Ecto neural progenitor cell (in vitro differentiated cells): ENCODE results near the gene USH2A.
"Not testable (repeated sequence)": the region's sequence is repeated elsewhere in the genome, so short reads cannot be mapped to it uniquely, and the experiment has no call there.

ENCODE experiments used
- DNase-seq: peaks from one replicate; pipeline ENCODE4 v3.0.0-alpha.2; 2018; ENCODE audit warnings: low spot score

USH2A gene

DNA sequence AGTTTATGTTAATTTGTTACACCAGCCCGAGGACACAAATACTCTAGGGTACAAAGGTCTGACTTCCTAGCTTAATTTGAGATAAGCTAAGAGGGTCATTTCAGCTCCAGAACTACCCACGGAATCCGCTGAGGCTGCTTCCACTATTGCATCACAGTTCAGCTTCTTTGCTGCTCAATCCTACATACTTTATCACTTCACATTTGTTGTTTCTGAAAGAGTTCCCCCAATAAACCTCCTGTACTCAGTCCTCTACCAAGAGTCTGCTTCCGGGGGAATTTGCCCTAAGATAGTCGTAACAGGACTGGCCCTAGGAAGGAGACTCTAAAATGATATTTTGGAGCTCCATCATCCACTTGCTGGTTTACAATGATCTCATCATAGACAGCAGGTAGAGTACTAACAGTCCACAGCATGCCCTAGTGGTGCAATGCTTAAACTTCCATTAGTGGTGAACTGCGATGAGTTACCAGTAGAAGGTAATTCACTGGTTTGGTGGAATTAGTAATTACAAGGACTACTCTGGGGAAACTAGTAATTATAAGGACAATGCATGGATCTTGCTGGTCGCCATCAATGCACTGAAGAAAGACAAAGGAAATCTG, 229.3 kb downstream of the USH2A start:
- no peak for DNase-seq

DNA sequence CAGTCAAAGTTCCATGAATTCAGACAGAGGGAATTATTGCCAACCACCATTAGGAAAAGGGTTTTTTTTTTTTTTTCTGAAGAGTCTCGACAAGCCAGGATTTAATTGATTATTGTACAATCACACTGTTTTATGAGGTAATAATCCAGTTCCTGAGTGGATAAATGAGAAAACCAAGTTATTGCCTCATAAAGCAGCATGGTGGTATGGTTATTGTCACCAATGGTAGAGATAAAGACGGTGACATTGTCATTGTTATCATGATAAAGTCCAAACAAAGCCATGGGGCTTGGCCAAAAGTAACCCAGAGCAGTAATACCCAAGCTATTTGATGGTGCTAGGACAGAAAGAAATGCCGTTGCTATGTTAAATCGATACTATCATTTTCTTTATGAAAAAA, 232.8 kb downstream of the USH2A start:
- DNase-seq, result no peak

DNA sequence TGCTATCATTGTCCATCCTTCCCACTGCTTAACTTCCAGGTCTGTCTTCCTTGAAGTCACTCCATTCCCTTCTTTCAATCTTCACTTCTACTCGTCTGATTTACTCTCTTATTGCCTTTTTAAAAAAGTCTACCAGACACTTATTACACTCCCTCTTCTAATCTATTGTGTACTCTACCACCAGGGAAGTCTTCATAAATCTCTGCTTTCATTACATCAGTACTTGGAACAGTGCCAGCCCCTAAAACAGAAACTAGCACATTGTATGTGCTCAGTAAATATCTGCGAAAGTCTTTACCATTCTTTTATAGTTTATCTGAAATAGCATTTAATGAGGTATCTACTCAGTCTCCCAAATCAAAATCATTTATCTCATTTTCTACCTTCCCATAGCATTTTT, 236.4 kb downstream of the USH2A start:
- DNase-seq, result no peak

DNA sequence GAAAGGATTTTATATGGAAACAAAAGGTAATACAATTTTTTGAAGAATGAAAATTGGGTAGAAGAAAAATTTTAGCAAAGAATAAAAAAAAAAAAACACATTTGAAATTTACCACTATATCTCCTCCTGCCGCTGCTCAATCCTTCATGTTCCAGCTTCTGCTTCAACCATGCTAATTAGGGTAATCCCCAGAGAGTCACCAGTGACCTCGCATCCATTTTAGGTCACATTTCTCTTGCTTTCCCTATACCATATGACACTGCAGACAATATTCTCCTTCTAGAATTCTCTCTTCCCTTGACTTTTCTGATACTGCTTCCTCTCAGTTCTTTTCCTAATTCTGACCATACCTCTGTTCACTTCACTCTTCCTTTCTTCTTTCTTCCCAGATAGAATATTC, 237.1 kb downstream of the USH2A start:
- DNase-seq, result no peak

DNA sequence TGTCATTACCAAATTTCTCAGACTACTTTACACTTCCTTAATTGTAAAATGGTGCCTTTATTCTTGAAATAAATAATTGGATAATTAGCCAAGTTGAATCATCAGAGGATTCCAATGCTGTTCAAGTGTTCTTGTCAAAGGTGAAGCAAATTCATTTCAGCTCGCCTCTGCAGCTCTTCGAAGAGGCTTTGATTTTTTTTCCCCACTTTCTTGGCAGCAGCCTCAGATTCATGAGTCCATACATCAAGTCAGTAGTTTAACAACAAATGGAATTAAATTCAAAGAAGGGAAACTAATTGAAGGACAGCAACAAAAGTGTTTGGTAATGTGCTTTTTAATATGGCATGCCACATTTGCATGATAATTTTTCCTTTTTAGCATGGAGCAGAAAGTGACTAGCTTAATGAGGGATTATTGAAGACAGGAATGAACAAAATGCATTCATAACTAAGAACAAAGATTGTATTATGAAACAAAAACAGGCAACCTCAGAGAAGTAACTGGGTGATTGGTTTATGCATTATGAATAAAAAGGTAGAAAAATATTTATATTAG, 239.0 kb downstream of the USH2A start:
- DNase-seq, result no peak

DNA sequence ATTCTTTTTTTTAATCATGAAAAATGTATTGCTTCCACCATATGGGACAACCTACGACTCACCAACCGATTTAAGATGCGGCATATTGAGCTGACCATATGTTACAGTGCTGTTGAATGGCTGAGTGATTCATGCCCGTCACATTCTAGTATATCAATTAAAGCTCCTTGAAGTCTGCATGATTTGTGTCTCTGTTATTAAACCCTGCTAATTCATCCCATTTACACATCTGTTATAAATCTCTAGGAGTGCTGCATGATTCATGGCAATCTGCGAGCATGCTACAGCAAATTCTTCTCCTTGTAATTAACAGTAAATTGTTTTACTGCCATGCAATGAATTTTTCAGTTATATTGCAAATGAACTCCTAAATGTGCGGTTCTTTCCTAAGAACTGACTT, 239.8 kb downstream of the USH2A start:
- no peak for DNase-seq

DNA sequence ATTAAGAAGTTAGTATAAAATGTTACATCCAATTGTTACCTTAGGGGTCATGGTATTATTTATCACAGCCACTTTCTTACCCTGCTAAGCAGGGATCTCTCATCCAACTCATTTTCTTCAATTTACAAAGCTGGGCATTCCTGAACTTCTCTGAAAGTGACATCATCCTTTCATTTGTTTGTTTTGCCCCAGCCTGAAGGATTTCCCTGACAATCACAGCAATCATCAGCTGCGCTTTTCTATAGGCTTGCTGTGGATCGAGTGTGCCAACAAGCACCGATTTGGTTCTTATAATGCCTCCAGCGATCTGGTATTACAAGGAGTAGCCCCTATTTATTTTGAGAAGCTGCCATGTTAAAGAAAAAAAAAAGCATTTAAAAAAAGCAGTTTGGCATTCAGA, 240.2 kb downstream of the USH2A start:
- DNase-seq, result no peak

DNA sequence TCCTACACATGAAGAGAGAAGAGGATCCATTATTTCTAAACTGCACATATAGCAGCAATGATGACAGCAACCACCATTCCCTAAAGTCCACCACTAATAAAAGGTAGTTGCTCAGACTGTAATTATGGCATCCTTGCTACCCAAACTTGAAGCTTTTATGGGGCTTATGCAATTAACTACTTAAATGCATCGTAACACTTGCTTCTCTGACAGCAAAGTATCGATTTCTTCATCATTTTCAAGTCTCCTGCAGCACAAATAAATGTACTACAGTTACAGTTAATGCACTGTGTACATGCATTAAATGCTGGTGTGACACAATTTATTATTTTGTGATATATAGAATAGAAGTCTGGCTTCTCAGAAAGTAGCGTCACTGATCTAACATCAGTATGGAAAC, 241.7 kb downstream of the USH2A start:
- DNase-seq, result no peak

DNA sequence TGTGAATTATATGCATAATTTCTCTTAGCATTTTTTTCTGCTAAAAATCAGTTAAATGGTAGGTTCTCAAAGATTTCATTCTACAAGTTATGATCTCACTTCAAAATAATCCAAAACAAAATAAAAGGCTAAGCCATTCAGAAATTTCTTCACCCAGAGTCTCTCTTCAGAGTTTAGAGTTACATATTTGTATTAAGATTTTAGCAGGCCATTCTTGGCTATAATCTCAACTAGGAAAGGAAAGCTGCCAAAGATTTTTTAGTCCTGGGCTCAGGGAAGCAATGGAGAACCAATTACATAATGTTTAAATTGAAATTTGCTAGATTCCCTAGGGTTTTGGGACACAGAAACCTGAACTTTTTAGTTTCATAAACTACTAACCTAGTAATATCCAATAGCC, 245.0 kb downstream of the USH2A start:
- DNase-seq, result no peak

DNA sequence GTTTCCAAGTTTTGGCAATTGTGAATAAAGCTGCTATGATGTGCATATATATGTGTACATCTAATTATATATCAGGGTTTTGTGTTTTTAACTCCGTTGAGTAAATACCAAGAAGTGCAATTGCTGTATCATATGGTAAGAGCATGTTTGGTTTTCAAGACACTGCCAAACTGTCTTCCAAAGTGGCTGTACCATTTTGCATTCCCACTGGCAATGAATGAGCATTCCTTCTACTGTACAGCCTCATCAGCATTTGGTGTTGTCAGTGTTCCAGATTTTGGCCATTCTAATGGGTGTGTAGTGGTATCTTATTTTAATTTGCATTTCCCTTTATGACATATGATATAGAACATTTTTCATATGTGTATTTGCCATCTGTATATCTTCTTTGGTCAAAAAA, 246.3 kb downstream of the USH2A start:
- no peak for DNase-seq

DNA sequence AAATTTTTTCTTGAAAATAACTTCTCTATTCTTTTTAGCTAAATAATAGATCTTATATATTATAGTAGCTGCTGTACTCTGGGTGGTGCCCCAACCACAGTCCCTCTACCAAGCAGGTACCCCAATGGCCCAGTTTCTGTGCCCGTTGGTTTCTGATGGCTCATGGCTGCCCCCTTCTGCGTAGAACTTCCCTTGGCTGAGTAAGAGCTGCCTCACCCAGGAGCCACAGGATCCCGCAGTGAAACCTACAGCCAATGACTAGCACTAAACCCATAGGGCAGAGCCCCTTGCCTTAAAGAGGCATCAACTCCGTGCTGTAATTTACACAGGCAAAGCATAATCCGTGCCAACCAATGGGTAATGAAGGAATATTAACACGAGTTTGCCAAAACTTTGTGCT, 247.5 kb downstream of the USH2A start:
- no peak for DNase-seq

DNA sequence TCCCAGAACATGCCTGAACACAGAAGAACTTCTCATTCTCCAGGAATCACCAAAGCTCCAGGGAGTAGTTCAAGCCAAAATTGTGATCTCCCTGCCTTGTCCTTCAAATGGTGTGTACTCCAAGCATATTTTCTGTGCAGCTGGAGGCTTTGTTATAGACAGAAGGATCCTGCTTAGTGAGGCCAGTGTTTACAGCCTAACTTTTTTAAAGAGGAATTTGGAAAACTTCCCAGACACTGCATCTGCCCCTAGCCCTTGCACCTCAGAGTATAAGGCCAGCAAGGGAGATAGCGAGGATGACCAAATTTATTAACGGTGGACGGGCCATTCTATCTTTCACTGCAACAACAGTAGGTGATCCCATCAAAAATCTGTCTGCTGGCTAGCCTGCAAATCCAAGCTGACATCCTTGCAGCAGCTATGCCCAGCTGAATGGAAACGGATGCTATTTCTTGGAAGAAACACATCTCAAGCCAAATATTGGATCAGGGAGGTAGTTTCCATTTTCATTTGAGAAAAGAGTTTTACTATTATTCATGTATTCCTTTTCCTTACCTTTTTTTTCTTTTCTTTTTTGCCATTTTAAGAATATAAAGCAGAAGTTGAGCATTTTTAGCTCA, 249.8 kb downstream of the USH2A start:
- DNase-seq, result no peak

DNA sequence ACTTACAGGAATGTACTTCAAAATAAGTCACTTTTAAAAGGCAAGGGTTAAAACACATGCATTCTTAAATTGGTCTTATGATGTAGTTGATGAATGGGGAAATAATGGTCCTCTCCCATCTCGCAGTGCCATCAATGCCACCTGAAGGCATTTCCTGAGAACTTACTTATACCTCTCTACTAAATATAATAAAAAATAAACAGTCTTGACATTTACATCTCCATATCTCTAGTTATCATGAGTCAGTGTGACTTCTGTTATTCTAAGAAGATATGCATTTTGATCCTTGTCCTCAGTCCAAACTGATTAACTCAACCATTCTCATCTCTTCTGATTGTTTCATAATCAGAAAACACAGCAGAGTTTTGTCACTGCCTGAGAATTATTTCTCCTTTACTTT, 253.9 kb downstream of the USH2A start:
- no peak for DNase-seq

DNA sequence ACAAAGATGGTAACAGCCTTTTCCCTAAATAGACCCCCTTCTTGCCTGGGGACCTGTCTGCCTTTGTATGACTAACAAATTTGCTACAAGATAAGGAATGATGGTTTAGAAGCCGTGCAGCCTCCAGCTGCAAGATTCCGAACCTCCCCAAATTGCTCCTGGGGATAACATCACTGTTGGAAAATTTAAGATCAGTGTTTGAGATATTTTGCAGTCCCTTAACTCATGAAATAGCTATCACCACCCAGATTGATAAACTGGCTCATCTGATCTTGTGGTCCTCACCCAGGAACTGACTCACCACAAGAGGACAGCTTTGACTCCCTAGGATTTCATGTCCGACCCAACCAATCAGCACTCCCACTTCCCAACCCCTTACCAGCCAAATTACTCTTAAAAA, 254.7 kb downstream of the USH2A start:
- no peak for DNase-seq

DNA sequence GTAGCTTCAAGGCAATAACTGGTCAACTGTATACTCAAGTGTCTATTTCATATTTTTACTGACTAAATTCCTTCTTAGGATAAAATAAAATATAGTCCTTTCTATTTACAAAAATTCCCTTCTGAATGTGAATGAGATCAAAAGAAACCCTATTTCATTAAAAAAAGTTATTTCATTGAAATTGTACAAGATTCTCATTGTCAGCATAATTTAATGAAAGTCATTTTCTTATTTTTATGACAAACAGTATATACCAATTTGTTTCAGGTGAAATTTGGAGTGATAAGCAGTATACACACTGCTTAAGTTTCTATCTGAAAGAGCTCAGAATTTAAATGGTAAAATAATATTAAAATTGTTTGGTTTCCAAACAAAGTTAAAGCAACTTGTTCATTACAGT, 269.2 kb downstream of the USH2A start:
- no peak for DNase-seq

DNA sequence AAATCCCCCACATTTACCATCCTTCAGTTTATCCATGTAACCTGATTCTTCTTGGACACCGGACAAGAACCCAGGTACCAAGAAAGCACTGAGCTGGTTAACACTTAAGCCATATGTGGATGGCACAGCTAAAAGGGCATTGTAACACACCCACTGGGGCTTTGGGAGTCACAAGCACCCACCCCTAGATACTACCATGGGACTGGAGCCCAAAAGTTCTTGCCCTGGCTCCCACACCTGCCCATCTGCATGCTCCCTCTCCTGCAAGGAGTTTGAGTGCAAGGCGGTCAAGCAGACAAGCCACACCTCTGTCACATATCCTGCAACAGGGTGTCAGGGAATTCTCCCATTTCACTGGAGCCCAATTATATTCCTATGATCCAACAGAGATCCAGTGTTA, 270.1 kb downstream of the USH2A start:
- no peak for DNase-seq

DNA sequence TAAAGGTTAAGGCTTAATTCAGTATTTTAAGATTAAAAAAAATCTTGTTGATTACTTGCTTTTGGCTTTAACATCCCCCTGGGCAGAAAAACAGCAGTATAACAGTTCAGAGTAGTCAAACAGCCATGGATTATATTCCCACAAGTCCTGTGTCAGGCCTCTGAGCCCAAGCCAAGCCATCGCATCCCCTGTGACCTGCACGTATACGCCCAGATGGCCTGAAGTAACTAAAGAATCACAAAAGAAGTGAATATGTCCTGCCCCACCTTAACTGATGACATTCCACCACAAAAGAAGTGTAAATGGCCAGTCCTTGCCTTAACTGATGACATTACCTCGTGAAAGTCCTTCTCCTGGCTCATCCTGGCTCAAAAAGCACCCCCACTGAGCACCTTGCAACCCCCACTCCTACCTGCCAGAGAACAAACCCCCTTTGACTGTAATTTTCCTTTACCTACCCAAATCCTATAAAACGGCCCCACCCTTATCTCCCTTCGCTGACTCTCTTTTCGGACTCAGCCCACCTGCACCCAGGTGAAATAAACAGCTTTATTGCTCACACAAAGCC, 277.7 kb downstream of the USH2A start:
- DNase-seq, result not testable (repeated sequence)

DNA sequence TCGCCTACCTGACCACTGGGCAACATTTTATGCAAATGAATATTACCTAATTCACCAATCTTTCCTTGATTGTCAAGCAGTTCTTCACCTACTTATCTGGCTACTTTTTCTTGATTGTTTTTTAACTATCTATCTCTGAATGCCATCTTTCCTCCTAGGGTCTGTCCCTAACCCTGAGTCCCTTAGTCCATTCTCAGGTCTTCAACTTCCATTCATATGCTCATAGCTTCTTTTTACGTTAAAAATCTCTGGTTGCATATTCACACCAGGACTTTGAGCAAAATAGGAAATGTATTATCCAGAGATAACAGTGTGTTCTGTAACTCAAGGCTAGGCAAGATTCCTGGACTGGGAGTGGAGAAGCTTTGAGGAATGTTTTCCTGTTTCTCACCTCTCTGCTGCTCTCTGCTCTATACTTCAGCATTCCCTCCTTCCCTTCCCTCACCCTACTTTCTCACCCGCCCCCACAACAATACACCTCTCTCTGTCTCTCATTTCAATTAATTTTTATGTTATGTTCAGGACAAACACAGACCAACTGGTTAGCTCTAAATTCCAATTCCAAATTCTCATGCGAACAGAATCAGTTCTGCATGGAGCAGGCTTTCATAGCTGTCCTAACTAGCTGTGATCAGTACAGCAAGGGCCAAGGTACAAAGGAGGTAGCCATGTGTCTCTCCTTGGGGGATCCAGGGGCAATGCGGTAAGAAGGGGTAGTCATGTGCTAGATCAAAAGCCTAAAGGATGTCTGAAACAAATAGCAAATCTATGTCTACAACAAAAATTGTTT, 278.4 kb downstream of the USH2A start:
- no peak for DNase-seq

DNA sequence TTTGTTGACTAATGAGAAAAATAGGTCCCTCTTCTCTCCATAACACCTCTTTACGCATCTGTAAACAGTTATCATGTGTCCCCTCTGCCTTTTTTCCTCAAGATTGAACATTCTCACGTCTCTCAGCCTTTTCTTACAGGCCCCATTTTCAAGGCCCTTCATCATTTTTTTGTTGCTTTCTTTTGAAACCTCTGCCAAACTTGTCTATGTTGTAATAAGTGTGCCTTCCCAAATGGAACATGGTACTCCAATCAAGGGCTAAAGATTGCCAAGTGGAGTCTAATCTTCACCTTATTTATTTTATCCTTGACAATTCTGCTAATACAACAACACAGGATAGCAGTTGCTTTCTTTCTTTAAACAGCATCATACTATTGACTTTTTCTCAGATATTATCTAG, 280.3 kb downstream of the USH2A start:
- DNase-seq, result no peak

DNA sequence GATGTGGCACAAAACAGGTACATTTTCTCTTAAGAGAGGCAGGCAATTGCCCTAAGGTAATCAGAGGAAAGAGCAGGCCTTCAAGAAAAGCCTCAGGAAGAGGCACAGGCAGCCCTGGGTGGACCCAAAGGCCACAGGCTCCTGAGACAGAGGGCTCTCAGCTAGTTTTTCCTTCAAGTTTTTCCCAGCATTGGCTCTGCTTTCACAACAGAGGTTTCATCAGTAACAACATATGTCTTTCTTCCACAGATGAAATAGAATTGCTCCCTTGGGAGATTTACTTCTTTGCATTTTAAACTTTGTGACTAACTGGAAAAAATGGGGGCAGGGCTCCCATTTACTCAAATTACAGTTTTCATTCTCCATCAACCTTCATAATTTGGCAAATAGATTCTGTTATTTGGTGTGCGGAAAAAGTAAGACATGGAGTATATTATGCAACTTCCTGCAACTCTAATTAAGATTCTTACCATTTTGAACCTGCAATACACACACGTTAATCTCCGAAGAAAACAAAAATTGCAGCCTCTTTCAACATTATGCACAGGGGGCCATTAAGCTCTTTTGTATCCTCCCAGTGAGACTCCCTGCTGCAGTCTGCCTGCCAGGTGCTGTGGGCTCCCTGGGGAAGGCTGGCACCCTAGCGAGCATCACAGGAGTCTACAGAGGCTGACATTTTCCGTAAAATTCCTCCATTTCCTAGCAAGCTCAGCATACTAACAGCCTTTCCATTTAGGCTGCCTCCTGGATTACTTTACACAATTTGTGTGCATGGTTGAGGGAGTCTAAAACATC, 282.3 kb downstream of the USH2A start:
- no peak for DNase-seq

DNA sequence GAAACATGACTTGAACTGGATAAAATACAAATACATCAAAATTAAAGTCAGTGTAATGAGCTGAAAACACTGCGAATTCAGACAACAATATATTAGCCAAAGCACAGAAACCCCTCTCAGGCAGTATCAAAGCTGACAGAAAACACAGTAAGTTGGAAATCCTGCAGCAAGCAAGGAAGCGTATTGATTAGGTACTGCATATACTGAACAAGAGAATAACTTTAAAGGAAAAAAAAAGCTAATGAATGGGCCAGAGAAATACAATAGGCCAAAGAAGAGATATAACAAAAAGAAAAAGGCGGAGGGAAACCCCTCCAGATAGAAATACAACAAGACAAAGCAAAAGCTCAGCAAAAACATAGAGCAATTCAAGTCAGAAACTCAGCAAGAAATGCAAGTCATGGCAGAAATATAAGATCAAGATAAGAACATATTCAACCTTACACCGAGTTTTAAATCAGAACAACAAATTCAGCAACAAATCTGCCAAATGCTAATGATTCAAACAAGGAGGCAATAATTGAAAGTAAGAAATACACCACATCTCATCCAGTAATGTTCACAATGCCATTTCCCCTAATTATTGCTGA, 299.0 kb downstream of the USH2A start:
- no peak for DNase-seq
